Stomach (tissue), 4 donors: ENCODE results near the gene HOXB7.

ENCODE experiments used
- CTCF ChIP-seq, 7 experiments: fragments of 450-650 bp in 4 of 7; fragments of 200-600 bp in 3 of 7; sonication (generic) in 3 of 7; IDR thresholded peaks; one replicate each; pipeline ENCODE4 v1.5.1; 2016 to 2019; ENCODE audit warnings: antibody characterized with exemption in 7 of 7, control low read depth in 2 of 7, mild to moderate bottlenecking in 1 of 7
- EP300 ChIP-seq: sonication (generic); formaldehyde crosslinking; IDR thresholded peaks from one replicate; pipeline ENCODE4 v1.6.1; 2017; ENCODE audit warnings: antibody characterized with exemption
- POLR2A ChIP-seq, 4 donors: fragments of 450-650 bp; IDR thresholded peaks; one replicate each; pipeline ENCODE4 v1.6.1; 2016; ENCODE audit warnings: antibody characterized with exemption in 4 of 4, control low read depth in 2 of 4, mild to moderate bottlenecking in 1 of 4, moderate library complexity in 1 of 4
- POLR2AphosphoS5 ChIP-seq, 3 donors: sonication (generic); formaldehyde crosslinking; IDR thresholded peaks; one replicate each; pipeline ENCODE4 v1.6.1; 2016; ENCODE audit warnings: antibody characterized with exemption in 3 of 3

- no peak for TF ChIP-seq CTCF (IDR thresholded peaks at IDR 0.05)
- TF ChIP-seq POLR2A (IDR thresholded peaks at IDR 0.05) = no peak
- TF ChIP-seq POLR2AphosphoS5 (IDR thresholded peaks at IDR 0.05) = no peak
- no peak for TF ChIP-seq EP300
Observed at GRCh38 chr17:48598736-48599135, 12.1 kb downstream of the HOXB7 start.
